Activated CD8-positive, alpha-beta memory T cell treated with anti-CD3 and anti-CD28 coated beads for 48 hours (primary cell): ENCODE measurements around the gene B4GALNT2.
"Not testable (repeated sequence)": the region's sequence is repeated elsewhere in the genome, so short reads cannot be mapped to it uniquely, and the experiment has no call there.

Experiments
- DNase-seq, 3 experiments: peaks; one replicate each; pipeline ENCODE4 v3.0.0-alpha.2; 2020; ENCODE audit warnings: low read depth in 2 of 3, low spot score in 2 of 3

B4GALNT2 gene

GRCh38 chr17:49117587-49118230 is 14.9 kb upstream of the B4GALNT2 start:
- DNase-seq = no peak

- DNase-seq = no peak
These were observed 12.4 kb upstream of the B4GALNT2 start for GRCh38 chr17:49120166-49120565.

DNA sequence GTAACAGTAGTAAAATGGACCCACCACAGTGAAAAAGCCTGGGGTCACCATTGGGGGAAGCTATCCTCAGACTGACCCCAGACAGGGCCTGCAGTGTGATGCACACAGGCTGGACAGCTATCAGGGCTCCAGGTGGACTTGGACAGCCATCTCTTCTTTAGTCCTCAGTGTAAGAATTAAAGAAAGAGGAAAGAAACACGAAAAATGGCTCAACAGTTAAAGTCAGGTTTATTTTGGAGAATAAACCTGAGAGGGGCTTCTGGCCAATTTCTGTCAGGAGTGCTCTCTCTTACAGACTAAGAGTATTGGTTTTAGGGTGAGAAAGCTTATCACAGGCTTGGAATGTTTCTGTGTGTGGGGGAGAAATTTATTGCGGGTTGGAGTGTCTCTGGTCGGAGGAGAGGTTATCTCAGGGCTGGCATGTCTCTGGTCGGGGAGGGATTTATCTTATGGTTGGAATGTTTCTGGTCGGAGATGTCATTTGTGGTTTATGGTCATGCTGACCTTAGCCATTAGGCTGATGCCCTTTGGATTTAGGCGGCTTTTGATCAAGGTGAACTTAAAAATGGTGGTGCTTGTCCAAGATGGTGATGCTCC is 10.8 kb upstream of the B4GALNT2 start:
- DNase-seq = no peak

DNA sequence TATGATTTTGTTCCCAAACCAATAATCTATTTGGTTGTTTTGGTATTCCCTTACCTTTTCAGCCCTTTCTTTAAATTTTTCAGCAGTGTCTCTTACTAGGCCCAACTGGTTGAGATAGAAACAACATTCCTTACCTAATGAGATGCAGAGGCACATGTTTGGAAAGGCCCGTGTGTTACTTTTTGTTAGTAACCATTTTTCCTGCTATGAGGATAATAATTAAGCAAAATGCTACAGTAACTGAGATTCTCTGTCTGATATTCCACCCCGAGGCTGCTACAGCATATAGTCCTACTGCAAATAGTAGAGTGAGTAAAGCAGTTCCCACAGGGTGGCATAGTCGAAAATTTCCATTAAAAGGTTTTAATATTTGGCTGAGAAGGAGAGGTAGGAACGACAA is 10.0 kb upstream of the B4GALNT2 start:
- no peak for DNase-seq

- no peak for DNase-seq
These were observed 9.5 kb upstream of the B4GALNT2 start for GRCh38 chr17:49123061-49123460.

- DNase-seq = no peak
These were observed 7.1 kb upstream of the B4GALNT2 start for GRCh38 chr17:49125449-49125848.

DNA sequence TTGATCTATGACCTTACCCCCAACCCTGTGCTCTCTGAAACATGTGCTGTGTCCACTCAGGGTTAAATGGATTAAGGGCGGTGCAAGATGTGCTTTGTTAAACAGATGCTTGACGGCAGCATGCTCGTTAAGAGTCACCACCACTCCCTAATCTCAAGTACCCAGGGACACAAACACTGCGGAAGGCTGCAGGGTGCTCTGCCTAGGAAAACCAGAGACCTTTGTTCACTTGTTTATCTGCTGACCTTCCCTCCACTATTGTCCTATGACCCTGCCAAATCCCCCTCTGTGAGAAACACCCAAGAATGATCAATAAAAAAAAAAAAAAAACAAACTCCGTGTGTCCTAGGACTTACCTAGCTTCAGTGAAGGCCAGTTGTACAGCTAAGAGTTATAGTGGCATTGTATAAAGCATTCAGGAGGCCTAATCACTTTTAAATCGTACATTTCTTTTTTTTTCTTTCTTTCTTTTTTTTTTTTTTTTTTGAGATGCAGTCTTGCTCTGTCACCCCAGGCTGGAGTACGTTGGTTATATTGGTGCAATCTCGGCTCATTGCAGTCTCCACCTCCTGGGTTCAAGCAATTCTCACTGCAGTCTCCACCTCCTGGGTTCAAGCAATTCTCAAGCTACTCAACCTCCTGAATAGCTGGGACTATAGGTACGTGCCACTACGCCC is 6.2 kb upstream of the B4GALNT2 start:
- DNase-seq = not testable (repeated sequence)

GRCh38 chr17:49129359-49129950 is 3.1 kb upstream of the B4GALNT2 start:
- not testable (repeated sequence) for DNase-seq

DNA sequence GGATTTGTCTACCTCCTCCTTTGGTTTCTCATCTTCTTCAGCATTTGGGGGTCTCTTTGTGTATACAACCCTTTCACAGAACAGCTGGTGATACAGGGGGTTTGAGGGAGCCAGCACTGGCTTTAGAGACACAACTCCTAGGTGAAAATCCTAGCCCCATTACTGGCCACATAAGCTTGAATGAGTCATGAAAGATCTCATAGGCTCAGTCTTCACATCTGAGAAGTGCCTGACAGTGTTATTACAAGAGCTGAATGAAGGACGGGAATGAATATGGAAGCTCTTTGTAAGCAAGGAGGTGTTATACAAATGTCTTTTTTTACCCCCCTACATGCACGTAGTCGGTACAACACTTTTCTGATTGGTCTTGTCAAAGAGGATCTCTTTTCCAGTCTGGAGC is 1.7 kb upstream of the B4GALNT2 start:
- no peak for DNase-seq

GRCh38 chr17:49132317-49132698 is 261 bp upstream of the B4GALNT2 start:
- no peak for DNase-seq

DNA sequence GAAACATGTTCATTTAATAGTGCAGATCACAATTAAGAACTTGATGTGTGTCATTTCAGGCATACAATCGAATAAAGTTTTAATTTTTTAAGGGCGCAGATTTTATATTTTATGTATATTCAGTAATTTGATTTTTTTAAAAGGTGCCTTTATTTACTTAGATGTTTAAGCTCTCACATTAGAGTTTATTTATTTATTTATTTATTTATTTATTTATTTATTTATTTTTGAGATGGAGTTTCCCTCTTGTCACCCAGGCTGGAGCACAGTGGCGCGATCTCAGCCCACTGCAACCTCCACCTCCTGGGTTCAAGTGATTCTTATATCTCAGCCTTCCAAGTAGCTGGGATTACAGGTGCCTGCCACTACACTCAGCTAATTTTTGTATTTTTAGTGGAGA is 3.8 kb downstream of the B4GALNT2 start:
- DNase-seq = no peak

- not testable (repeated sequence) for DNase-seq
These were observed 13.1 kb downstream of the B4GALNT2 start for GRCh38 chr17:49145654-49146053.

DNA sequence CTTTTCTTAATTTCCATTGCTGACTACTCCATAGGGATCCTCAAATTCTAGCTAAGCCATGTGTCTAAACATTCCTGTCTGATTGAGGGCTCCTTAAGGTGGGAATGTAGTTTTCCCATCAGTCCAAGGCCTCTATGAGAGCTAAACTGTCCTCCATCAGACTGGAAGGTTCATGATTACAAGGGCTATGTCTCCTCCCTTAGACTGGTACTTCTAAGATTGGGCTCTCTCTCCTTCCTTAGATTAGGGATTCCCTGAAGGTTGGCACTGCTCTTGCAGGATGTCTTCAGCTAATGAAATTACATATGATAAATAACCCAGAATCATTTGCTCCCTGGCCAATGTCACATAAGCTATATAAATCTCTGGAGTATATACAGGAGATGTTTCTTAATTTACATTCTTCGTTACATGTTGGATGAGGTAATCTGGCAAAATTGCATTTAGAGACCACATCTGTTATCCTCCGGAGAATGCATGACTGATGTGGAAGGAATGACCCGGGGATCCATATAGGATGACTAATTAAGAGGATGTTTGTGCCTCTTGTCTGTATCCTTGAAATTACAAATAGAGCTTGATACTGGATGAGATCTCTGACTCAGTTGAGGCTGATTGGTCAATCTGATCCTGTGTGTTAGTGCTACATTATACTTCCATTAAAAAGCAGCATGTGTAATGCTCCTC is 14.2 kb downstream of the B4GALNT2 start:
- DNase-seq = no peak

DNA sequence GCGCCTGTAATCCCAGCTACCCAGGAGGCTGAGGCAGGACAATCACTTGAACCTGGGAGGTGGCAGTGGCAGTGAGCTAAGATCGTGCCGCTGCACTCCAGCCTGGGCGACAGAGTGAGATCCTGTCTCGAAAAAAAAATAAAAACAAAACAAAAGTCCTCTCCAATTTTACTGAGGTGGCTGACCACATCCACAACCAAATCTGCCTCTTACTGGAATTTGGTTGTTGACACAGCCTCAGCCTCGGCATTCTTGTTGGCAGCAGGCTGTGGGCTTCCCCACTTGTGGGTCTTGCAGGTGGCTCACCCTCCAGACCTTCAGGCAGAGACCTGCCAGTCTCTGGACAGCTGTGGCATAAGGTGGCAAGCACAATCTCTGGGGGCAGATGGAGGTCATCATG is 15.6 kb downstream of the B4GALNT2 start:
- DNase-seq = no peak

DNA sequence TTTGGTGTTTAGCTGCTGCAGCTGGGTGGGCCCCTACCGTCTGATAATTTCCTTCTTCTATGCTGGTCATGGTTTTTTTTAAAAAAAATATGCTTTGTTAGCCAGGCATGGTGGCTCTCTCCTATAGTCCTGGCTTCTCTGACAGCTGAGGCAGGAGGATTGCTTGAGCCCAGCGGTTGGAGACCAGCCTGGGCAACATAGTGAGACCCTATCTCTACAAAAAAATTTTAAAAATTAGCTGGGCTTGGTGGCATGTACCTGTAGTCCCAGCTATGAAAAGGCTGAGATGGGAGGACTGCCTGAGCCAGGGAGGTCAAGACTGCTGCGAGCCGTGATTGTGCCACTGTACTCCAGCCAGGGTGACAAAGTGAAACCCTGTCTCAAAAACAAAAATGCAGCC is 19.4 kb downstream of the B4GALNT2 start:
- no peak for DNase-seq

DNA sequence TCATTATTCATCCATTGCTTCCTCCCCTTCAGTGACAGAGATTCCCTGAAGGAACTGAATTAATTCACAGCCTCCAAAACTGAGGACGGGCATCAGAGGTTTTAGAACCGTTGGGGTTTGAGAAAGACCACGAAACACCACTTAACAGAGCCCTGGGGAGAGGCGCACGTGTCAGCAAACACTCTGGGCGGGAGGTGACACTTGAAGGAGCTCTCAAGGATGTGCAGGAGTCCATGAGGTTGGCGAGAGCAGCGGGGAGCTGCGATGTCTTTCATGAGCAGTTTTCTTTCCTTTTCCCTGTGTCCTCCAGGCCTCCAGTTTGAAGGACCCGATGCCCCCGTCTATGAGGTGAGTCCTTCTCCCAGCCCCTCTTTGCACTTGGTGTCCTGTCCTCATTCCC is 23.7 kb downstream of the B4GALNT2 start:
- no peak for DNase-seq

GRCh38 chr17:49157784-49158183 is 25.2 kb downstream of the B4GALNT2 start:
- DNase-seq = no peak

DNA sequence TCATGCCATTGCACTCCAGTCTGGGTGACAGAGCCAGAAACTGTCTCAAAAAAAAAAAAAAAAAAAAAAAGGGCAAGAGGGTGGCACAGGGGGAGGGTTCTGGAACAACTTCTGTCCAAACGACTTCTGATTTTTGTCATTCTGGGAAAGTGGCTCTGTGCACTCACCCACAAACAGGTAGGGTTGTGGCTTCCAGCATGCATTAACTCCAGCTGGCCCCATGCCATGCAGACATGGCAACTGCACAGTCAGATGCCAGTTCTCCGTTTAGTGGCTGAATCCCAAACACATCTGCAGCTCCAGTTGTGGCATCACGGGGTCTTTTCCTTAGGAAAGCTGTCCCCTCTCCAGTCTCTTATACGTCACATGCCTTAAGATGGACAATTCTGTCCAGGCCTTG is 30.3 kb downstream of the B4GALNT2 start:
- no peak for DNase-seq

DNA sequence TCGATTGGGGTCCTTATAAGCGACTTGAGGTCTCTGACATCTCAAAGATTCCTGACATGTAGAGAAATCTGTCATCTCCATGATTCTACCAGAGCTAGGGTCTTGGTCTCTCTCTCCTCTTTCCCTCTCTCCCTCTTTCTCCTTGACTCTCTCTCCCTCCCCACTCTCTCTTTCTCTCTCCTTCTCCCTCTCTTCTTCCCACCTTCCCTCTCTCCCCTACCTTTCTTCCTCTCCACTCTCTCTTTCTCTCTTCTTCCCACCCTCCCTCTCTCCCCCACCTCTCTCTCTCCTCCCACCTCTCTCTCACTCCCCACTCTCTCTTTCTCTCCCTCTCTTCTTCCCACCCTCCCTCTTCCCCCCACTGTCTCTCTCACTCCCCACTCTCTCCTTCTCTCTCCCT is 32.6 kb downstream of the B4GALNT2 start:
- DNase-seq = no peak

- no peak for DNase-seq
These were observed 36.1 kb downstream of the B4GALNT2 start for GRCh38 chr17:49168706-49169105.

DNA sequence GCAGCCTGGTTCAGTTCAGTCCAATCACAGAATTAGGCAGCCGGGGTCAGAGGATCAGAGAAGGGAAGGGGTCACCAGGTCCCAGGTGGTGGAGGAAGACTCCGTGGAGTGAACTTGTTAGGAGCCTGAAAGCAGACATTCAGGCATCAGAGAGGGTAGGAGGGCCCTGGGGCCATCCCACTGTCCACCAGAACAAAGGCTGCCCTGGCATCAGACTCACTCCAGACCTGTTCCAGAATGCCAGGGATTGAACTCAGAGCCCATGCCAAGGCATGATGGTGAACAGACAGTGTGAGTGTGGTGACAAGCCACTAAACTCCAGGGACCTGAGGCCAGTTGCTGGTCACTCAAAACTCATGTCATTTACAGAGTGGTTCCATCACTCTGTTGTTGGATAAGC is 37.6 kb downstream of the B4GALNT2 start:
- no peak for DNase-seq

DNA sequence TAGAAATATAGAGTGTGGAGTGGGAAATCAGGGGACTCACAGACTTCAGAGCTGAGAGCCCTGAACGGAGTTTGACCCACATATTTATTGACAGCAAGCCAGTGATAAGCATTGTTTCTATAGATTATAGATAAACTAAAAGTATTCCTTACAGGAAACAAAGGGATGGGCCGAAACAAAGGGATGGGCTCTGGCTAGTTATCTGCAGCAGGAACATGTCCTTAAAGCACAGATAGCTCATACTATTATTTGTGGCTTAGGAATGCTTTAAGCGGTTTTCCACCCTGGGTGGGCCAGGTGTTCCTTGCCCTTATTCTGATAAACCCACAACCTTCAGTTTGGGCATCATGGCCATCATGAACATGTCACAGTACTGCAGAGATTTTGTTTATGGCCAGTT is 38.1 kb downstream of the B4GALNT2 start:
- DNase-seq = not testable (repeated sequence)
